A549 (cell line): ENCODE data around the gene FBXO48. TPM values are rescaled to one million over a fixed set of nuclear protein-coding genes. Genes with fewer than 3 reads are reported as not detected.

ENCODE experiments used
- ATAC-seq, 2 experiments: fragments of 200-7000 bp in 1 of 2; fragments of >200 bp in 1 of 2; cut with Nextera tagmentation in 1 of 2; cut with Tn5 transposase in 1 of 2; 3 replicates each; pipeline versions ENCODE4 v1.8.0 to v1.9.1; 2018 to 2020; ENCODE audit warnings: mild to moderate bottlenecking in 1 of 2, moderate library complexity in 1 of 2
- CTCF ChIA-PET: fragments of 300-600 bp; sonication (Branson Sonifier 250); formaldehyde crosslinking; extraction: SDS; loops from one replicate; lab custom pipeline; 2021; ENCODE audit warnings: antibody characterized with exemption, inconsistent platforms; lab: Yijun Ruan, JAX
- POLR2A ChIA-PET: fragments of 350-600 bp; formaldehyde crosslinking; extraction: SDS; loops from one replicate; lab custom pipeline; 2021; ENCODE audit warnings: antibody characterized with exemption, inconsistent platforms; lab: Yijun Ruan, JAX
- DNase-seq, 2 experiments: peaks; one replicate each; pipeline versions ENCODE4 v3.0.0 to v3.0.0-alpha.2; 2011 to 2016; ENCODE audit warnings: low read depth in 1 of 2, low spot score in 1 of 2
- FAIRE-seq: peaks from 2 replicates; lab custom pipeline; 2011; peaks lifted over from hg19 to GRCh38; lab: Jason Lieb, UNC
- H3K27ac ChIP-seq, 2 experiments: fragments of >200 bp; sonication (Bioruptor Twin); formaldehyde crosslinking; 3 replicates each; pipeline ENCODE4 v1.5.1; 2016 to 2017
- H3K4me1 ChIP-seq: fragments of >200 bp; sonication (Bioruptor Twin); formaldehyde crosslinking; 3 replicates; pipeline ENCODE4 v1.6.1; 2016
- H3K4me2 ChIP-seq: fragments of >200 bp; sonication (Bioruptor Twin); formaldehyde crosslinking; 3 replicates; pipeline ENCODE4 v1.6.1; 2016
- H3K4me3 ChIP-seq: fragments of >200 bp; sonication (Bioruptor Twin); formaldehyde crosslinking; 3 replicates; pipeline ENCODE4 v1.5.1; 2016
- H3K9me3 ChIP-seq: fragments of >200 bp; sonication (Bioruptor Twin); formaldehyde crosslinking; 3 replicates; pipeline ENCODE4 v1.6.1; 2016
- CBX2 ChIP-seq: fragments of 200-600 bp; sonication (generic); IDR thresholded peaks from 2 replicates; pipeline ENCODE4 v1.6.1; 2016; ENCODE audit warnings: low read depth, mild to moderate bottlenecking, borderline replicate concordance
- CEBPB ChIP-seq, 2 experiments: fragments of >200 bp in 1 of 2; sonication (Bioruptor Twin) in 1 of 2; formaldehyde crosslinking in 1 of 2; IDR thresholded peaks; 2 replicates each; pipeline ENCODE4 v1.6.1; 2012 to 2016
- CTCF ChIP-seq: fragments of >200 bp; sonication (Bioruptor Twin); formaldehyde crosslinking; IDR thresholded peaks from 3 replicates; pipeline ENCODE4 v1.5.1; 2016
- E2F6 ChIP-seq: IDR thresholded peaks from 2 replicates; pipeline ENCODE4 v1.6.1; 2012; ENCODE audit warnings: low read depth, borderline replicate concordance
- ELK1 ChIP-seq: fragments of 150-350 bp; IDR thresholded peaks from 2 replicates; pipeline ENCODE4 v1.6.1; 2014; ENCODE audit warnings: low read depth, mild to moderate bottlenecking, low read length
- EP300 ChIP-seq, 2 experiments: fragments of >200 bp; sonication (Bioruptor Twin); formaldehyde crosslinking; IDR thresholded peaks; 2 replicates in 1 of 2; 3 replicates in 1 of 2; pipeline ENCODE4 v1.6.1; 2016 to 2017
- ESRRA ChIP-seq: fragments of 150-350 bp; IDR thresholded peaks from 2 replicates; pipeline ENCODE4 v1.6.1; 2014; ENCODE audit warnings: mild to moderate bottlenecking, low read length, borderline replicate concordance
- FOSB ChIP-seq: fragments of 250-450 bp; sonication (Bioruptor Pico); IDR thresholded peaks from 2 replicates; pipeline ENCODE4 v1.5.0; 2020; ENCODE audit warnings: mild to moderate bottlenecking, moderate library complexity
- HES2 ChIP-seq: fragments of >200 bp; sonication (Bioruptor Twin); formaldehyde crosslinking; IDR thresholded peaks from 2 replicates; pipeline ENCODE4 v1.6.1; 2016
- HOXB13 ChIP-seq: fragments of 250-450 bp; sonication (Bioruptor Pico); IDR thresholded peaks from 2 replicates; pipeline ENCODE4 v1.5.0; 2020; ENCODE audit warnings: low read depth, mild to moderate bottlenecking, moderate library complexity
- JUN ChIP-seq, 2 experiments: fragments of >200 bp; sonication (Bioruptor Twin); formaldehyde crosslinking; IDR thresholded peaks; 2 replicates in 1 of 2; 3 replicates in 1 of 2; pipeline ENCODE4 v1.6.1; 2016 to 2017
- MAFK ChIP-seq: fragments of 450-650 bp; IDR thresholded peaks from 2 replicates; pipeline ENCODE4 v1.6.1; 2014; ENCODE audit not compliant: partially characterized antibody
- MAX ChIP-seq: IDR thresholded peaks from 2 replicates; pipeline ENCODE4 v1.6.1; 2012
- MAZ ChIP-seq: fragments of 150-350 bp; IDR thresholded peaks from 2 replicates; pipeline ENCODE4 v1.6.1; 2014; ENCODE audit warnings: antibody characterized with exemption, low read depth, low read length, borderline replicate concordance
- NR3C1 ChIP-seq: fragments of >200 bp; sonication (Bioruptor Twin); formaldehyde crosslinking; IDR thresholded peaks from 3 replicates; pipeline ENCODE4 v1.6.1; 2017
- RCOR1 ChIP-seq: fragments of 150-350 bp; IDR thresholded peaks from 2 replicates; pipeline ENCODE4 v1.6.1; 2014; ENCODE audit warnings: antibody characterized with exemption, low read length, low read depth
- USF2 ChIP-seq: fragments of 450-650 bp; IDR thresholded peaks from 2 replicates; pipeline ENCODE4 v1.6.1; 2014; ENCODE audit warnings: antibody characterized with exemption
- ZC3H11A ChIP-seq: fragments of 450-650 bp; IDR thresholded peaks from 2 replicates; pipeline ENCODE4 v1.6.1; 2014; ENCODE audit warnings: antibody characterized with exemption, mild to moderate bottlenecking
- ZFP36 ChIP-seq: fragments of 450-650 bp; IDR thresholded peaks from 2 replicates; pipeline ENCODE4 v1.6.1; 2014; ENCODE audit warnings: borderline replicate concordance; ENCODE audit not compliant: partially characterized antibody
- WGBS: methylation state at CpG from one replicate; pipeline ENCODE4 v1.1.6; 2017; ENCODE audit errors: missing lambda C conversion rate; 5-methylcytosine and 5-hydroxymethylcytosine counted together
- polyA plus RNA-seq, 4 experiments: library from polyadenylated mRNA; depleted of rRNA in 3 of 4; stranded (reverse); fragments of >200 nt; fragmentation: RNase III in 1 of 4; extraction: RNeasy Plus Mini Kit Qiagen cat#74134 plus additional on column Dnase treatment in 1 of 4; gene quantifications; 2 replicates in 3 of 4; 3 replicates in 1 of 4; pipeline ENCODE4 v1.2.3, GENCODE V29; 2011 to 2017

The FBXO48 gene
- polyA plus RNA-seq, 2 of the 4 experiments (the other 2 are of a cell fraction): 0.72 to 2.1 TPM

- Histone ChIP-seq H3K4me1 (peaks cover 16% of the 10 kb centered on the region; the same call in 2 of the 3 replicates), H3K4me3 (no peak overlapping the region), H3K9me3 (no peaks in the 10 kb centered on the region), H3K4me2 (no peak overlapping the region), H3K27ac (no peak overlapping the region)
- ATAC-seq (no peak), FAIRE-seq (no peak), DNase-seq (no peak)
- CTCF ChIA-PET: interaction anchor here (1.1 to 8.1 kb wide), 4 partner anchors 13 to 68 kb away, joined by 4 to 83 read pairs (median 4); no protein-coding TSS in a partner anchor
- POLR2A ChIA-PET: no interaction called here
- TF ChIP-seq HOXB13 (CRISPR knock-in tag) (no peak), CEBPB (IDR thresholded peaks at IDR 0.05) (0 out of 4 replicates have a peak, but pooled peaks of 1 of the 2 experiments have one; percentile 4)
- WGBS: 78% methylated on average over 7 of the region's 7 CpGs
Observed at GRCh38 chr2:68429311-68429826, 37.7 kb downstream of the FBXO48 start.

GRCh38 chr2:68428746-68429145 is 38.3 kb downstream of the FBXO48 start:
- CTCF ChIA-PET: interaction anchor here (1.1 to 8.1 kb wide), 5 partner anchors 13 to 67 kb away, joined by 3 to 83 read pairs (median 4); partner anchors contain the start of gene PLEK

More at GRCh38 chr2:68428746-68429145, 38.3 kb downstream of the FBXO48 start:
- 84% methylated on average over 1 of the region's 1 CpG for WGBS
- Histone ChIP-seq H3K4me2 (no peak overlapping the region), H3K4me3 (no peak overlapping the region), H3K9me3 (no peaks in the 10 kb centered on the region), H3K4me1 (peaks cover 16% of the 10 kb centered on the region; the same call in 2 of the 3 replicates), H3K27ac (no peak overlapping the region; a peak in 1 of 6 replicates)
- FAIRE-seq (no peak), DNase-seq (no peak), ATAC-seq (no peak)
- TF ChIP-seq ZC3H11A (no peak), FOSB (CRISPR knock-in tag) (no peak), MAZ (no peak), ESRRA (no peak), JUN (IDR thresholded peaks at IDR 0.05) (no peak), HES2 (no peak), MAFK (no peak), USF2 (no peak), E2F6 (no peak), MAX (no peak), EP300 (IDR thresholded peaks at IDR 0.05) (no peak), RCOR1 (no peak), NR3C1 (no peak), ELK1 (no peak), ZFP36 (no peak), CTCF (no peak), CBX2 (no peak)
- POLR2A ChIA-PET: no interaction called here
